GM19025 (cell line): ENCODE results near the gene FNDC11.

Experiments used
- ATAC-seq: cut with Tn5 transposase; IDR thresholded peaks from one replicate; pipeline ENCODE4 v1.9.1; 2021; ENCODE audit warnings: mild to moderate bottlenecking, low read depth, moderate library complexity; ENCODE audit not compliant: unreplicated experiment

The FNDC11 gene

GRCh38 chr20:63539092-63539430, 14.9 kb upstream of the FNDC11 start:
- no peak for ATAC-seq

- no peak for ATAC-seq
Measured at GRCh38 chr20:63539441-63540370, 14.3 kb upstream of the FNDC11 start.

GRCh38 chr20:63540417-63541186, 13.4 kb upstream of the FNDC11 start:
- no peak for ATAC-seq

GRCh38 chr20:63541371-63541770, 12.6 kb upstream of the FNDC11 start:
- no peak for ATAC-seq

GRCh38 chr20:63542031-63542559, 11.9 kb upstream of the FNDC11 start:
- no peak for ATAC-seq

- ATAC-seq: no peak
Measured at GRCh38 chr20:63542696-63543095, 11.3 kb upstream of the FNDC11 start.

- ATAC-seq: no peak
Measured at GRCh38 chr20:63543131-63543530, 10.8 kb upstream of the FNDC11 start.

GRCh38 chr20:63543733-63544132, 10.2 kb upstream of the FNDC11 start:
- ATAC-seq: no peak

- no peak for ATAC-seq
Measured at GRCh38 chr20:63544241-63544957, 9.6 kb upstream of the FNDC11 start.

GRCh38 chr20:63544958-63545516, 8.9 kb upstream of the FNDC11 start:
- no peak for ATAC-seq

- no peak for ATAC-seq
Measured at GRCh38 chr20:63545814-63546213, 8.1 kb upstream of the FNDC11 start.

- no peak for ATAC-seq
Measured at GRCh38 chr20:63546256-63546955, 7.6 kb upstream of the FNDC11 start.

GRCh38 chr20:63546956-63547724, 6.8 kb upstream of the FNDC11 start:
- ATAC-seq: no peak

- no peak for ATAC-seq
Measured at GRCh38 chr20:63547725-63548480, 6.1 kb upstream of the FNDC11 start, which contains the start of gene SRMS. SRMS (minus strand) TSS chr20:63547749; CDS start chr20:63547463, 286 bp downstream.

GRCh38 chr20:63548542-63548941, 5.4 kb upstream of the FNDC11 start:
- no peak for ATAC-seq

GRCh38 chr20:63549019-63549418, 4.9 kb upstream of the FNDC11 start:
- no peak for ATAC-seq

- no peak for ATAC-seq
Measured at GRCh38 chr20:63549679-63550282, 4.2 kb upstream of the FNDC11 start.

GRCh38 chr20:63551068-63551467, 2.9 kb upstream of the FNDC11 start:
- no peak for ATAC-seq
